Astrocyte (in vitro differentiated cells and primary cell): Measurements from ENCODE around the gene MAEA. TPM values are rescaled to one million over a fixed set of nuclear protein-coding genes. Genes with fewer than 3 reads are reported as not detected.

ENCODE experiments used
- DNase-seq: peaks from one replicate; pipeline ENCODE4 v3.0.0-alpha.2; 2010; ENCODE audit warnings: low read depth
- FAIRE-seq: peaks from 2 replicates; lab custom pipeline; 2011; peaks lifted over from hg19 to GRCh38; lab: Jason Lieb, UNC
- H2AFZ ChIP-seq: 2 replicates; pipeline ENCODE4 v1.6.0; 2012; ENCODE audit warnings: low read depth, low read length, inconsistent platforms
- H3K27ac ChIP-seq: 2 replicates; pipeline ENCODE4 v1.5.1; 2011; ENCODE audit warnings: low read depth, low read length, inconsistent platforms
- H3K27me3 ChIP-seq: 2 replicates; pipeline ENCODE4 v1.6.0; 2011; ENCODE audit warnings: low read length, inconsistent platforms; ENCODE audit not compliant: insufficient read depth
- H3K36me3 ChIP-seq: 2 replicates; pipeline ENCODE4 v1.5.1; 2011; ENCODE audit warnings: low read length, inconsistent platforms; ENCODE audit not compliant: insufficient read depth
- H3K4me1 ChIP-seq: 2 replicates; pipeline ENCODE4 v1.5.1; 2011; ENCODE audit warnings: low read length, inconsistent platforms; ENCODE audit not compliant: insufficient read depth
- H3K4me2 ChIP-seq: 2 replicates; pipeline ENCODE4 v1.6.0; 2012; ENCODE audit warnings: low read length, inconsistent platforms
- H3K4me3 ChIP-seq: 2 replicates; pipeline ENCODE4 v1.5.1; 2011; ENCODE audit warnings: low read depth, mild to moderate bottlenecking, low read length, inconsistent platforms; ENCODE audit not compliant: insufficient read depth
- H3K79me2 ChIP-seq: 2 replicates; pipeline ENCODE4 v1.6.0; 2012; ENCODE audit warnings: mild to moderate bottlenecking, low read length, inconsistent platforms; ENCODE audit not compliant: insufficient read depth
- H3K9ac ChIP-seq: 2 replicates; pipeline ENCODE4 v1.6.0; 2012; ENCODE audit warnings: mild to moderate bottlenecking, low read length, inconsistent platforms
- H3K9me3 ChIP-seq: 2 replicates; pipeline ENCODE4 v1.5.1; 2012; ENCODE audit warnings: low read depth, mild to moderate bottlenecking, low read length, inconsistent platforms; ENCODE audit not compliant: insufficient read depth
- H4K20me1 ChIP-seq: 2 replicates; pipeline ENCODE4 v1.6.0; 2012; ENCODE audit warnings: low read length, inconsistent platforms; ENCODE audit not compliant: insufficient read depth
- H3K27ac Mint-ChIP-seq: one replicate; pipeline ENCODE4 v1.8.0; 2021; ENCODE audit warnings: mild to moderate bottlenecking, mixed read lengths; ENCODE audit not compliant: unreplicated experiment
- H3K27me3 Mint-ChIP-seq: one replicate; pipeline ENCODE4 v1.8.0; 2021; ENCODE audit warnings: low read depth, mixed read lengths; ENCODE audit not compliant: unreplicated experiment
- H3K36me3 Mint-ChIP-seq: one replicate; pipeline ENCODE4 v1.8.0; 2021; ENCODE audit warnings: low read depth, mixed read lengths; ENCODE audit not compliant: unreplicated experiment
- H3K4me1 Mint-ChIP-seq: one replicate; pipeline ENCODE4 v1.8.0; 2021; ENCODE audit warnings: low read depth, mixed read lengths; ENCODE audit not compliant: unreplicated experiment
- H3K4me3 Mint-ChIP-seq: one replicate; pipeline ENCODE4 v1.8.0; 2021; ENCODE audit warnings: mild to moderate bottlenecking, moderate library complexity, mixed read lengths; ENCODE audit not compliant: unreplicated experiment
- H3K9me3 Mint-ChIP-seq: one replicate; pipeline ENCODE4 v1.8.0; 2021; ENCODE audit warnings: mild to moderate bottlenecking, mixed read lengths; ENCODE audit not compliant: unreplicated experiment
- EZH2 ChIP-seq: IDR thresholded peaks from 2 replicates; pipeline ENCODE4 v1.6.1; 2012; ENCODE audit warnings: mild to moderate bottlenecking, low read length, inconsistent platforms; ENCODE audit not compliant: insufficient read depth
- total RNA-seq: library from RNA; stranded (reverse); gene quantifications from 2 replicates; pipeline ENCODE4 v1.2.1, GENCODE V29; 2021
- TF ChIP-seq, protein P1 (sequence below): IDR thresholded peaks from 2 replicates; pipeline ENCODE4 v1.5.1; 2011; ENCODE audit warnings: low read depth, mild to moderate bottlenecking, inconsistent platforms, low read length, moderate library complexity; ENCODE audit not compliant: insufficient read depth

MAEA gene
- total RNA-seq, 1 donor from 2014 or later: 79.3 TPM

DNA sequence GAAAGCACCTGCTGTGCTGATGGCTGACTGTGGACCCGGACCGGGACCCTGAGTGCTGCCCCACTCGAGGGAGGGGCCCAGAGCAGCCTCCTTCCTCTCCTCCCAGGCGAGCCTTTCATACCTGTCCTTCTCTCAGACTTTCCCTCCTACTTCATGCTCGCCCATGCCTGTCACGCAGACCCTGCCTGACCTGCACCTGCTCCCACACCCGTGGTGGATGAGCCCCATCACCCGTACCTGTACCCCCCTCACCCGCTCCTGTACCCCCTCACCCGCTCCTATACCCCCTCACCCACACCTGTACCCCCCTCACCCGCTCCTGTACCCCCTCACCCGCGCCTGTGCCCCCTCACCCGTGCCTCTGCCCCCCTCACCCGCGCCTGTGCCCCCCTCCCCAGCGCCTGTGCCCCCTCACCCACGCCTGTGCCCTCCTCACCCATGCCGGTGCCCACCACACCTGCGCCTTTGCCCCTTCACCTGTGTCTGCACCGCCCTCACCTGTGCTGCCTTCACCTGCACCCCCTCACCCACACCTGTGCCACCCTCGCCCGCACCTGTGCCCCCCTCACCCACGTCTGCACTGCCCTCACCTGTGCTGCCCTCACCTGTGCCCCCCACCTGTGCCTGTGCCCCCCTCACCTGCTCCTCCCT, 5.8 kb downstream of the MAEA start:
- no peak overlapping the region for H3K27ac Mint-ChIP-seq
- peaks cover 85% of the 10 kb centered on the region for H4K20me1 ChIP-seq
- no peak for FAIRE-seq

DNA sequence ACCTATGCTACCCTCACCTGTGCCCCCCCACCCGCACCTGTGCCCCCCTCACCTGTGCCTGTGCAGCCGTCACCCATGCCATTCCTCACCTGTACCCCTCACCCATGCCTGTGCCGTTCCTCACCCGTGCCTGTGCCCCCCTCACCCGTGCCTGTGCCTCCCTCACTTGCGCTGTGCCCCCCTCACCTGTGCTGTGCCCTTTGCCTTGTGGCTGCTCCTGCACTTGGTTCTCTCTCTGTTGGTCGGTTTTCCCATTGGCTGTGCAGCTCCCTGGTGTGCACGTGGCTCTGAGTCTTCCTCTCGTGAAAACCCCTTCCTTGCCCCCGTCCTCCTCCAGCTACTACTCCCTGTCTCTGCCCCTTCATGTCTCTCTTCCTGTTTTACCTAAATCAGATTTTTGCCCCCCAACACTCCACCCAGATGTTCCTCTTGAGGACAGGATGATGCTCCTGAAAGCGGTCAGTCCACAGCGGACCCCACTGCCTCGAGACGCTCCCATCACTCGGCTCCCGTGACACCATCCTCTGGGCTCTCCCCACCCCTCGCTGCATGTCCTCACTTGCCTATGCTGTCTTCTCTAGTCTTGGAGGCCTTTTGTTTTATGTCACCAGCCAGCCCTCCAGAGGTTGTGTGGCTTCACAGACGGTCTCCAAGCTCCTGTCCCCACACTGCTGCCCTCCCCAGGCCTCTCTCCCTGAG, 6.8 kb downstream of the MAEA start:
- no peak for FAIRE-seq
- TF ChIP-seq EZH2: no peak
- TF ChIP-seq, protein P1, sequence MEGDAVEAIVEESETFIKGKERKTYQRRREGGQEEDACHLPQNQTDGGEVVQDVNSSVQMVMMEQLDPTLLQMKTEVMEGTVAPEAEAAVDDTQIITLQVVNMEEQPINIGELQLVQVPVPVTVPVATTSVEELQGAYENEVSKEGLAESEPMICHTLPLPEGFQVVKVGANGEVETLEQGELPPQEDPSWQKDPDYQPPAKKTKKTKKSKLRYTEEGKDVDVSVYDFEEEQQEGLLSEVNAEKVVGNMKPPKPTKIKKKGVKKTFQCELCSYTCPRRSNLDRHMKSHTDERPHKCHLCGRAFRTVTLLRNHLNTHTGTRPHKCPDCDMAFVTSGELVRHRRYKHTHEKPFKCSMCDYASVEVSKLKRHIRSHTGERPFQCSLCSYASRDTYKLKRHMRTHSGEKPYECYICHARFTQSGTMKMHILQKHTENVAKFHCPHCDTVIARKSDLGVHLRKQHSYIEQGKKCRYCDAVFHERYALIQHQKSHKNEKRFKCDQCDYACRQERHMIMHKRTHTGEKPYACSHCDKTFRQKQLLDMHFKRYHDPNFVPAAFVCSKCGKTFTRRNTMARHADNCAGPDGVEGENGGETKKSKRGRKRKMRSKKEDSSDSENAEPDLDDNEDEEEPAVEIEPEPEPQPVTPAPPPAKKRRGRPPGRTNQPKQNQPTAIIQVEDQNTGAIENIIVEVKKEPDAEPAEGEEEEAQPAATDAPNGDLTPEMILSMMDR: no peak

More for the DNA sequence above, 5.8 kb downstream of the MAEA start:
- Histone ChIP-seq H3K4me3 (no peak overlapping the region), H3K4me1 (peaks cover 20% of the 10 kb centered on the region), H2AFZ (no peak overlapping the region), H3K27ac (no peak overlapping the region), H3K79me2 (peaks cover 93% of the 10 kb centered on the region), H3K9me3 (no peaks in the 10 kb centered on the region), H3K4me2 (no peak overlapping the region), H3K27me3 (no peaks in the 10 kb centered on the region), H3K36me3 (peaks cover 8% of the 10 kb centered on the region), H3K9ac (no peak overlapping the region)
- TF ChIP-seq, protein P1: no peak
- Mint-ChIP-seq H3K9me3 (no peaks in the 10 kb centered on the region), H3K27me3 (no peaks in the 10 kb centered on the region), H3K36me3 (peaks cover 3% of the 10 kb centered on the region), H3K4me1 (peaks cover 36% of the 10 kb centered on the region), H3K4me3 (no peak overlapping the region)
- DNase-seq: no peak

GRCh38 chr4:1297023-1297395, 7.3 kb downstream of the MAEA start:
- Histone ChIP-seq H3K9ac (no peak overlapping the region), H3K4me2 (no peak overlapping the region), H3K36me3 (peaks cover 8% of the 10 kb centered on the region), H3K27me3 (no peaks in the 10 kb centered on the region), H3K4me1 (peaks cover 17% of the 10 kb centered on the region), H3K4me3 (no peak overlapping the region), H2AFZ (no peak overlapping the region), H3K79me2 (peaks cover 93% of the 10 kb centered on the region), H3K9me3 (no peaks in the 10 kb centered on the region), H3K27ac (no peak overlapping the region), H4K20me1 (peaks cover 83% of the 10 kb centered on the region)
- DNase-seq (no peak), FAIRE-seq (no peak)
- Mint-ChIP-seq H3K4me1 (peaks cover 37% of the 10 kb centered on the region), H3K27ac (peak overlapping the region; percentile 11), H3K4me3 (no peak overlapping the region), H3K27me3 (no peaks in the 10 kb centered on the region), H3K9me3 (no peaks in the 10 kb centered on the region), H3K36me3 (peaks cover 6% of the 10 kb centered on the region)
- no peak for TF ChIP-seq EZH2
- TF ChIP-seq, protein P1: no peak

More for the DNA sequence above, 6.8 kb downstream of the MAEA start:
- Histone ChIP-seq H4K20me1 (peaks cover 85% of the 10 kb centered on the region), H3K9ac (no peak overlapping the region), H3K36me3 (peaks cover 8% of the 10 kb centered on the region), H3K27ac (no peak overlapping the region), H3K9me3 (no peaks in the 10 kb centered on the region), H3K79me2 (peaks cover 93% of the 10 kb centered on the region), H3K4me3 (no peak overlapping the region), H3K27me3 (no peaks in the 10 kb centered on the region), H2AFZ (no peak overlapping the region), H3K4me1 (peaks cover 17% of the 10 kb centered on the region), H3K4me2 (no peak overlapping the region)
- peaks cover 6% of the 10 kb centered on the region for H3K36me3 Mint-ChIP-seq
- peak overlapping the region; percentile 11 for H3K27ac Mint-ChIP-seq
- DNase-seq: no peak
- peaks cover 38% of the 10 kb centered on the region for H3K4me1 Mint-ChIP-seq
- no peaks in the 10 kb centered on the region for H3K9me3 Mint-ChIP-seq
- no peaks in the 10 kb centered on the region for H3K27me3 Mint-ChIP-seq
- no peak overlapping the region for H3K4me3 Mint-ChIP-seq
